ACC112 (cell line): ENCODE results near the gene CD44.

Experiments used
- H2AFZ ChIP-seq: fragments of 200-600 bp; sonication (generic); one replicate; pipeline ENCODE4 v1.6.0; 2017; ENCODE audit warnings: antibody characterized with exemption, low read length; ENCODE audit not compliant: unreplicated experiment
- H3K27ac ChIP-seq: fragments of 200-600 bp; sonication (generic); 2 replicates; pipeline ENCODE4 v1.5.1; 2014; ENCODE audit warnings: low read depth, mild to moderate bottlenecking, antibody characterized with exemption, low read length, moderate library complexity
- H3K27me3 ChIP-seq: fragments of 200-600 bp; sonication (generic); 2 replicates; pipeline ENCODE4 v1.6.1; 2014; ENCODE audit warnings: mild to moderate bottlenecking, antibody characterized with exemption, low read length, moderate library complexity, mixed read lengths; ENCODE audit not compliant: insufficient read depth
- H3K36me3 ChIP-seq: fragments of 200-600 bp; sonication (generic); 2 replicates; pipeline ENCODE4 v1.6.1; 2016; ENCODE audit warnings: mild to moderate bottlenecking, antibody characterized with exemption, low read length, moderate library complexity, mixed read lengths; ENCODE audit not compliant: insufficient read depth
- H3K4me1 ChIP-seq: fragments of 200-600 bp; sonication (generic); one replicate; pipeline ENCODE4 v1.6.1; 2016; ENCODE audit warnings: low read length, mixed read lengths; ENCODE audit not compliant: insufficient read depth, unreplicated experiment, control insufficient read depth
- H3K4me3 ChIP-seq: fragments of 200-600 bp; sonication (generic); 2 replicates; pipeline ENCODE4 v1.5.1; 2014; ENCODE audit warnings: mild to moderate bottlenecking, low read depth, low read length
- H3K79me2 ChIP-seq: fragments of 200-600 bp; sonication (generic); one replicate; pipeline ENCODE4 v1.6.0; 2016; ENCODE audit warnings: low read length; ENCODE audit not compliant: control insufficient read depth, unreplicated experiment, insufficient read depth

Gene CD44

GRCh38 chr11:35260342-35260985 lies 121.5 kb downstream of the CD44 start:
- H3K27me3 ChIP-seq, result no peaks in the 10 kb centered on the region
- H2AFZ ChIP-seq, result no peak overlapping the region
- peak overlapping the region; percentile 64 for H3K27ac ChIP-seq
- no peaks in the 10 kb centered on the region for H3K36me3 ChIP-seq
- H3K4me3 ChIP-seq, result peak overlapping the region; percentile 2; the same call in 1 of the 2 replicates
- peaks cover 12% of the 10 kb centered on the region for H3K4me1 ChIP-seq
- H3K79me2 ChIP-seq, result no peaks in the 10 kb centered on the region

DNA sequence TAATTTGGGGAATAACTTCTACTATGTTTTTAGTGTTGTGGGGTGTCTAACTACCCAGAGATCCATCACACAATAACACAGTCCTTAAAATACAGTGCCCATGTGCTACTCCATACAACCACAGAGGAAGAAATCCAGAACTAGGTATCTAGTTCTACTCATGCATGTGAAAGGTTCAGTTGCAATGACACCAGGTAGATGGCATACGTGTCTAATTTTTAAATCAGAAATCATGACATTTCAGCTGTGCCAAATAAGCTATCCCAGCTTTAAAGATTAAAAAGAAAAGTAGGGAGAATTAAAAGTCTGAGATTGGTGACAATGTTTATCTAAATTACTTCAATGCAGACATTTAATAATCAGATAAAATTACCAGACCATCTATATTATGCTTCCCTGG lies 122.2 kb downstream of the CD44 start:
- Histone ChIP-seq H3K27ac (peak overlapping the region; percentile 64), H3K4me1 (peaks cover 12% of the 10 kb centered on the region), H3K4me3 (peak overlapping the region; percentile 2; the same call in 1 of the 2 replicates), H3K79me2 (no peaks in the 10 kb centered on the region), H3K27me3 (no peaks in the 10 kb centered on the region), H2AFZ (no peak overlapping the region), H3K36me3 (no peaks in the 10 kb centered on the region)

GRCh38 chr11:35262056-35262455 lies 123.1 kb downstream of the CD44 start:
- Histone ChIP-seq H3K27ac (no peak overlapping the region), H2AFZ (no peak overlapping the region), H3K79me2 (no peaks in the 10 kb centered on the region), H3K4me3 (no peak overlapping the region), H3K27me3 (no peaks in the 10 kb centered on the region), H3K36me3 (no peaks in the 10 kb centered on the region), H3K4me1 (peaks cover 12% of the 10 kb centered on the region)

DNA sequence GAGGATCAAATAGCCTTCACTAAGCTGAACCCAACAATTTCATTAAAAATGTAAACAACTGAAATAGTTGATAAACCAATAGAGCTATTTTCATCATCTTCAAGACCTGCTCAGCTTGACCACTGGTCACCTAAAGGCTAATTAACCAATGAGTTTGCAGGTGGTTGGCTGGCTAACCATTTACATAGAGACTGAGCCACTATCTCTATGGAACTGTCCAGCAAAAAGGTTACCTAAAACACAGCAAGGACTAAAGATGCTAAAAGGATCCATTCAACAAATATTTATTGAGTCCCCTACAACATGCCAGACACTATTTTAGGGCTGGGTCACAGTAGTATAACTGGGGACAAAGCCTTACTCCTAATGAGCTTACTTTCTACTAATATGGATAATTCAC lies 123.8 kb downstream of the CD44 start:
- Histone ChIP-seq H3K4me3 (no peak overlapping the region), H2AFZ (no peak overlapping the region), H3K27ac (no peak overlapping the region), H3K27me3 (no peaks in the 10 kb centered on the region), H3K79me2 (no peaks in the 10 kb centered on the region), H3K36me3 (no peaks in the 10 kb centered on the region), H3K4me1 (peaks cover 12% of the 10 kb centered on the region)

DNA sequence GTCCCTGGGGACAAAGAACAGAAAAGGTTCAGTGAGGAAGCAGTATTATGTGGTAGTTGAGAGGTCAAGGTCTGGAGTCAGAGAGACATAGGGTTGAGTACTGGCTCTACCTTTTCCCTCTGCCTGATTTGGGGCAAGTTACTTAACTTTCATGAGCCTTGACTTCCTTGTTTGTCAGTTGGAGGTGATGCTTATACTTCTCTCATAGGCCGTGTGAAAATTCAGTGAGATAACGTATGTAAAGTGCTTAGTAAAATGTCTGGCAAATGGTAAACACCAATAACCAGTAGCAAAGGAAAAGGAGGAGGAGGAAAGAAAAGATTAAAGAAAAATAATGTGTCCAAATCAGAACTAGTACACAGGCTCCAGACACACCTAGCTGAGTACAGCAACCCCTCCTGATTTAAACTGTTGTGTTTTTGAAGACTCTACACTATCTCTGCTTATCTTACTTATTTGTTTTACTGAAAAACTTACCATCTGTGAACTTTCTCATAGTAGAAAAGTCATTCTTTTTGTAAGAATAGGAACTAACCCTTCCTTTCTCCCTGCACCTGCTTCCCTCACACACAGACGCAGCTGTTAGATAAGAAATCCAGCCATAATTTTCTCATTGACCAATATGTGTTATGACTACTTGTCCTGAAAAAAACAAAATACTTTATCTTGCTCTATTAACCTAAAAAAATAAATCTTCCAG lies 126.9 kb downstream of the CD44 start:
- H2AFZ ChIP-seq, result no peak overlapping the region
- H3K36me3 ChIP-seq, result no peaks in the 10 kb centered on the region
- no peaks in the 10 kb centered on the region for H3K79me2 ChIP-seq

GRCh38 chr11:35267504-35267903 lies 128.5 kb downstream of the CD44 start:
- no peaks in the 10 kb centered on the region for H3K27me3 ChIP-seq
- H2AFZ ChIP-seq, result peak overlapping the region; percentile 25
- no peaks in the 10 kb centered on the region for H3K36me3 ChIP-seq
- H3K4me3 ChIP-seq, result no peak overlapping the region
- no peak overlapping the region for H3K27ac ChIP-seq
- no peaks in the 10 kb centered on the region for H3K79me2 ChIP-seq
- H3K4me1 ChIP-seq, result no peaks in the 10 kb centered on the region

More for the DNA sequence above, 126.9 kb downstream of the CD44 start:
- Histone ChIP-seq H3K4me1 (peaks cover 3% of the 10 kb centered on the region), H3K27me3 (no peaks in the 10 kb centered on the region), H3K4me3 (no peak overlapping the region), H3K27ac (no peak overlapping the region)

DNA sequence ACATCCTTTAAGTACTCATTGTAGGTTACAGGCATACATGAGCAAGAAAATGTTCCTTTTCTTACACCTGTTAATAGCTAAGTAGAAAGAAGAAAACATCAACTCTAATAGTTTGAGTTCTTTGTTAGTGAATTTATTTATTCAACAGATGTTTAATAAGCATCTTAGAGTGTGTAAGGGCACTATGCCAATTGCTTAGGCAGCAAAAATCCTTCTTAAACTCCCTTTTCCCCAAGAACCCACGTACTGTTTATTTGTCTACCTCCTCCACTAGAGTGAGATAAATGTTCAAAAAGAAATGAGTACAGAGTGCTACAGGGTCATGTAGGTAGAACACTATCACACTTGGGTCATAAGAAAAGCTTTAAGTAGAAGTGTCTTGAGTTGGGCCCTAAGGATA lies 131.4 kb downstream of the CD44 start:
- Histone ChIP-seq H3K36me3 (no peaks in the 10 kb centered on the region), H3K4me3 (no peak overlapping the region), H2AFZ (no peak overlapping the region), H3K4me1 (peaks cover 3% of the 10 kb centered on the region), H3K27ac (no peak overlapping the region), H3K79me2 (no peaks in the 10 kb centered on the region), H3K27me3 (no peaks in the 10 kb centered on the region)

GRCh38 chr11:35271031-35271430 lies 132.1 kb downstream of the CD44 start:
- Histone ChIP-seq H3K27ac (no peak overlapping the region), H2AFZ (no peak overlapping the region), H3K27me3 (no peaks in the 10 kb centered on the region), H3K4me3 (no peak overlapping the region), H3K4me1 (peaks cover 9% of the 10 kb centered on the region), H3K36me3 (no peaks in the 10 kb centered on the region), H3K79me2 (no peaks in the 10 kb centered on the region)

GRCh38 chr11:35272391-35272902 lies 133.5 kb downstream of the CD44 start:
- no peaks in the 10 kb centered on the region for H3K79me2 ChIP-seq
- H3K36me3 ChIP-seq, result no peaks in the 10 kb centered on the region
- H2AFZ ChIP-seq, result no peak overlapping the region
- H3K27me3 ChIP-seq, result no peaks in the 10 kb centered on the region
- peaks cover 12% of the 10 kb centered on the region for H3K4me1 ChIP-seq
- H3K4me3 ChIP-seq, result no peak overlapping the region
- no peak overlapping the region for H3K27ac ChIP-seq

DNA sequence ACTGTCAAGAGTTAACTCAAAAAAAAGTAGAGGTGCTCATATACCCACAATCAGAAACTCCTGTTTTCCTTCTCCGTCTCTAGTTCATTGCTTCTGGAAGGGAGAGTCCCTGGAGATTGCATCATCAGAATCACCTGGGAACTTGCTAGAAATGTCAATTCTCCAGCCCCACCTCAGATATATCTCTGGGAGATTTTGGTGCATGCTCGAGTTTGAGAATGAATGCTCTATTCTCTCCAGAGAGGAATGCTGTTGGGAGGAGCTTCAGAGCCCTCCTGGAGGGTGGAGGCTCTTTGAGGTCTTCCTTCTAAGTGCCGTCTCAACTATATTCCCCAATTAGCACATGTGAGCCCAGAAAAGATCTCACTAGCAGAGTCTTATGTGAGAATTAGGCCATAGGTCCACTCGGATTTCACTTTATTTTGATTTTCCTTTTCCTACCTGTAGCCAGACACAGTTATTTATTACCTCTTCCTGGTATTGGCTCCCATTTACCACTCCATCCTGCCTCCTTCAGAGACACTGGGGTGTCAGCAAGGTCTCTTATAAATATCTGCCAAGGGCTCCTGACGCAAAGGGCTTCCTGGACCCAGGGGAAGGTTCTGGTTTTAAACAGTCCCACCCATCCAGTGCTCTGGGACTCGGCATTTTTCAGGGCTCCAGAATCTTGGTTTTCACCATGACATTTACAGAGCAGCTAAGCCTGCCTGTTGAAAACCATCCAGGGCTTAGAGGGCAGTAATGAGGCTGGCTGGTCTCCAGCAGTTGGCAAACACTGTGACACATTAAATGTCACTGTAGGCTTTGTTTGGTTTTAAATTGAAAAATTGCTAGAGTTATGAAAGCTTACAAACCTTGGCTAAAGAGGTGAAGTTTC lies 136.2 kb downstream of the CD44 start:
- H3K4me1 ChIP-seq, result peaks cover 12% of the 10 kb centered on the region
- no peaks in the 10 kb centered on the region for H3K27me3 ChIP-seq
- no peak overlapping the region for H3K27ac ChIP-seq
- H2AFZ ChIP-seq, result no peak overlapping the region
- H3K79me2 ChIP-seq, result no peaks in the 10 kb centered on the region
- H3K36me3 ChIP-seq, result no peaks in the 10 kb centered on the region
- H3K4me3 ChIP-seq, result no peak overlapping the region
